ENCODE measurements around the gene MYO5B. TPM values are rescaled to one million over a fixed set of nuclear protein-coding genes. Genes with fewer than 3 reads are reported as not detected.

The MYO5B gene
- total and polyA plus RNA-seq, 9 of the 15 experiments (the other 6 are each of a cell fraction or from before 2014, with no cell fraction given) = 0.07 to 0.42 (median 0.28) TPM

DNA sequence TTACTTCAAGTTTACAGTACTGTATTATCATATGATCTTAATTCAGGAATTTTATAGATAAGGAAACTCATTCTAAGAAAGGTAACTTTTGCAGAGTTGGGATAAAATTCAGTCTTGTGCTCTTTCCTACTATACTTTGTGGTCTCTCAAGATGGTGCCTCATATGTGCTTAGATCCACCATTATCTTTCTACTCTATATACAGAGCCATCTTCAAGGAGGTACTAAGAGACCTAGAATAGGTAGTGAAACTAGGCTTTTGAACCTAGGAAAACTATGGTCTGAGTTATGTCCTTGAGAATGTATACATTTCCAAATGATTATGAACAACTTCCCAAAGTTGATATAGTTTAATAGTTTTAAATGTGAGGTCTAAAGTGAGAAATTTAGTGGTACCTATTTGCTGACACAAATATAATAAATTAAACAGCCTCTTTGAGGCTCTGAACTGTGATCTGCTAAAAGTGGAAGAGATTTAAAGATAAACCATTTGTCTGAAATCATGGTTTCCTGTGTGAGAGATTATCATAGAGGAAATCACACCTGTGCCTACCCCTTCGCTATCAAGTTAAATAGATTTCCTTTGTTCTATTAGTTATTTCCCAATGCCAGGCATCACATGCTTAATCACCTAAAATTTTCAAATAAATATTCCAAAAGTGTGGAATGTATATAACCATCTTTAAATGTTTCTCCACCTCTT is 408.8 kb downstream of the MYO5B start (continued):
- TF ChIP-seq, protein P1, sequence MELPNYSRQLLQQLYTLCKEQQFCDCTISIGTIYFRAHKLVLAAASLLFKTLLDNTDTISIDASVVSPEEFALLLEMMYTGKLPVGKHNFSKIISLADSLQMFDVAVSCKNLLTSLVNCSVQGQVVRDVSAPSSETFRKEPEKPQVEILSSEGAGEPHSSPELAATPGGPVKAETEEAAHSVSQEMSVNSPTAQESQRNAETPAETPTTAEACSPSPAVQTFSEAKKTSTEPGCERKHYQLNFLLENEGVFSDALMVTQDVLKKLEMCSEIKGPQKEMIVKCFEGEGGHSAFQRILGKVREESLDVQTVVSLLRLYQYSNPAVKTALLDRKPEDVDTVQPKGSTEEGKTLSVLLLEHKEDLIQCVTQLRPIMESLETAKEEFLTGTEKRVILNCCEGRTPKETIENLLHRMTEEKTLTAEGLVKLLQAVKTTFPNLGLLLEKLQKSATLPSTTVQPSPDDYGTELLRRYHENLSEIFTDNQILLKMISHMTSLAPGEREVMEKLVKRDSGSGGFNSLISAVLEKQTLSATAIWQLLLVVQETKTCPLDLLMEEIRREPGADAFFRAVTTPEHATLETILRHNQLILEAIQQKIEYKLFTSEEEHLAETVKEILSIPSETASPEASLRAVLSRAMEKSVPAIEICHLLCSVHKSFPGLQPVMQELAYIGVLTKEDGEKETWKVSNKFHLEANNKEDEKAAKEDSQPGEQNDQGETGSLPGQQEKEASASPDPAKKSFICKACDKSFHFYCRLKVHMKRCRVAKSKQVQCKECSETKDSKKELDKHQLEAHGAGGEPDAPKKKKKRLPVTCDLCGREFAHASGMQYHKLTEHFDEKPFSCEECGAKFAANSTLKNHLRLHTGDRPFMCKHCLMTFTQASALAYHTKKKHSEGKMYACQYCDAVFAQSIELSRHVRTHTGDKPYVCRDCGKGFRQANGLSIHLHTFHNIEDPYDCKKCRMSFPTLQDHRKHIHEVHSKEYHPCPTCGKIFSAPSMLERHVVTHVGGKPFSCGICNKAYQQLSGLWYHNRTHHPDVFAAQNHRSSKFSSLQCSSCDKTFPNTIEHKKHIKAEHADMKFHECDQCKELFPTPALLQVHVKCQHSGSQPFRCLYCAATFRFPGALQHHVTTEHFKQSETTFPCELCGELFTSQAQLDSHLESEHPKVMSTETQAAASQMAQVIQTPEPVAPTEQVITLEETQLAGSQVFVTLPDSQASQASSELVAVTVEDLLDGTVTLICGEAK (IDR thresholded peaks at IDR 0.05) = no peak
- TF ChIP-seq, protein P1 (CRISPR knock-in tag; IDR thresholded peaks at IDR 0.05) = no peak
- no peak for TF ChIP-seq EHMT2 (IDR thresholded peaks at IDR 0.05)
- TF ChIP-seq ZNF780A (CRISPR knock-in tag; IDR thresholded peaks at IDR 0.05) = no peak
- TF ChIP-seq SMAD4 (CRISPR knock-in tag; conservative IDR thresholded peaks at IDR 0.05) = no peak
- TF ChIP-seq XRCC4 (IDR thresholded peaks at IDR 0.05; ENCODE audit: extremely low read depth, insufficient read depth, insufficient read length) = no peak
- TF ChIP-seq, protein P2, sequence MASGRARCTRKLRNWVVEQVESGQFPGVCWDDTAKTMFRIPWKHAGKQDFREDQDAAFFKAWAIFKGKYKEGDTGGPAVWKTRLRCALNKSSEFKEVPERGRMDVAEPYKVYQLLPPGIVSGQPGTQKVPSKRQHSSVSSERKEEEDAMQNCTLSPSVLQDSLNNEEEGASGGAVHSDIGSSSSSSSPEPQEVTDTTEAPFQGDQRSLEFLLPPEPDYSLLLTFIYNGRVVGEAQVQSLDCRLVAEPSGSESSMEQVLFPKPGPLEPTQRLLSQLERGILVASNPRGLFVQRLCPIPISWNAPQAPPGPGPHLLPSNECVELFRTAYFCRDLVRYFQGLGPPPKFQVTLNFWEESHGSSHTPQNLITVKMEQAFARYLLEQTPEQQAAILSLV (tag; IDR thresholded peaks at IDR 0.05) = no peak
- no peak for TF ChIP-seq NCOR1 (IDR thresholded peaks at IDR 0.05)
- no peak for TF ChIP-seq ERF (CRISPR knock-in tag; IDR thresholded peaks at IDR 0.05)
- no peak for TF ChIP-seq ZSCAN29 (IDR thresholded peaks at IDR 0.05)
- TF ChIP-seq, protein P3, sequence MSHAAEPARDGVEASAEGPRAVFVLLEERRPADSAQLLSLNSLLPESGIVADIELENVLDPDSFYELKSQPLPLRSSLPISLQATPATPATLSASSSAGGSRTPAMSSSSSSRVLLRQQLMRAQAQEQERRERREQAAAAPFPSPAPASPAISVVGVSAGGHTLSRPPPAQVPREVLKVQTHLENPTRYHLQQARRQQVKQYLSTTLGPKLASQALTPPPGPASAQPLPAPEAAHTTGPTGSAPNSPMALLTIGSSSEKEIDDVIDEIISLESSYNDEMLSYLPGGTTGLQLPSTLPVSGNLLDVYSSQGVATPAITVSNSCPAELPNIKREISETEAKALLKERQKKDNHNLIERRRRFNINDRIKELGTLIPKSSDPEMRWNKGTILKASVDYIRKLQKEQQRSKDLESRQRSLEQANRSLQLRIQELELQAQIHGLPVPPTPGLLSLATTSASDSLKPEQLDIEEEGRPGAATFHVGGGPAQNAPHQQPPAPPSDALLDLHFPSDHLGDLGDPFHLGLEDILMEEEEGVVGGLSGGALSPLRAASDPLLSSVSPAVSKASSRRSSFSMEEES (CRISPR knock-in tag; IDR thresholded peaks at IDR 0.05) = no peak
- no peak for TF ChIP-seq CHD2 (IDR thresholded peaks at IDR 0.05; ENCODE audit: low read depth, low read length)
